GM12892 (cell line): Measurements from ENCODE around the gene MYL10.

Source experiments
- POLR2A ChIP-seq: IDR thresholded peaks from 2 replicates; pipeline ENCODE4 v1.6.1; 2011; ENCODE audit warnings: low read depth, low read length, control low read depth
- POLR2AphosphoS5 ChIP-seq: IDR thresholded peaks from 2 replicates; pipeline ENCODE4 v1.6.1; 2011; ENCODE audit warnings: low read depth, low read length, control low read depth
- TAF1 ChIP-seq: IDR thresholded peaks from 2 replicates; pipeline ENCODE4 v1.6.1; 2011; ENCODE audit warnings: low read depth, mild to moderate bottlenecking, control low read depth, low read length, borderline replicate concordance

GRCh38 chr7:101626758-101627157, 2.3 kb downstream of the MYL10 start:
- TF ChIP-seq POLR2A = no peak
- TF ChIP-seq POLR2AphosphoS5 = no peak
- no peak for TF ChIP-seq TAF1
